ENCODE results near the gene SPINK4.
A peak's percentile ranks its signal among the peaks of the same experiment; 100 is the strongest.

The SPINK4 gene

GRCh38 chr9:33220681-33221567 lies 19.0 kb upstream of the SPINK4 start:
- TF ChIP-seq CTCF (IDR thresholded peaks at IDR 0.05; ENCODE audit: control extremely low read depth, extremely low read depth, low read depth, missing control alignments): no peak
- POLR2A ChIA-PET: no interaction called here
- no peak for DNase-seq (ENCODE audit: extremely low spot score)
- CTCF ChIA-PET: no interaction called here

GRCh38 chr9:33221568-33221884 lies 18.4 kb upstream of the SPINK4 start:
- DNase-seq (ENCODE audit: extremely low spot score): no peak
- no peak for TF ChIP-seq CTCF (IDR thresholded peaks at IDR 0.05; ENCODE audit: control extremely low read depth, extremely low read depth, low read depth, missing control alignments)
- CTCF ChIA-PET: no interaction called here
- POLR2A ChIA-PET: no interaction called here

GRCh38 chr9:33222031-33222430 lies 17.9 kb upstream of the SPINK4 start:
- CTCF ChIA-PET: no interaction called here
- no peak for DNase-seq (ENCODE audit: extremely low spot score)
- no peak for TF ChIP-seq CTCF (IDR thresholded peaks at IDR 0.05; ENCODE audit: control extremely low read depth, extremely low read depth, low read depth, missing control alignments)
- POLR2A ChIA-PET: no interaction called here

- TF ChIP-seq CTCF (IDR thresholded peaks at IDR 0.05; ENCODE audit: control extremely low read depth, extremely low read depth, low read depth, missing control alignments): peak; percentile 42
- ChIA-PET POLR2A (no interaction called here), CTCF (interaction anchor here (1.2 to 3.0 kb wide), 4 partner anchors 9 to 36 kb away, joined by 3 to 11 read pairs (median 4); no protein-coding TSS in a partner anchor)
- DNase-seq (ENCODE audit: extremely low spot score): no peak
These were observed 16.3 kb upstream of the SPINK4 start for GRCh38 chr9:33223696-33224095.

GRCh38 chr9:33225319-33226147 lies 14.4 kb upstream of the SPINK4 start:
- DNase-seq (ENCODE audit: extremely low spot score): peak; percentile 45
- TF ChIP-seq CTCF (IDR thresholded peaks at IDR 0.05; ENCODE audit: control extremely low read depth, extremely low read depth, low read depth, missing control alignments): peak; percentile 63
- POLR2A ChIA-PET: interaction anchor here (0.9 kb wide), 1 partner anchor 201 kb away, joined by 4 read pairs; the partner anchor contains the start of gene DNAJA1
- CTCF ChIA-PET: interaction anchor here (0.7 to 3.0 kb wide), 62 partner anchors 9 to 847 kb away, joined by 3 to 75 read pairs (median 6); partner anchors contain the start of genes B4GALT1, SMU1 and SPINK4

GRCh38 chr9:33227008-33227398 lies 13.0 kb upstream of the SPINK4 start:
- TF ChIP-seq CTCF (IDR thresholded peaks at IDR 0.05; ENCODE audit: control extremely low read depth, extremely low read depth, low read depth, missing control alignments): no peak
- POLR2A ChIA-PET: interaction anchor here (0.6 to 0.9 kb wide), 2 partner anchors 71 to 202 kb away, joined by 3 to 5 read pairs; partner anchors contain the start of gene DNAJA1
- CTCF ChIA-PET: interaction anchor here (0.8 to 3.0 kb wide), 38 partner anchors 10 to 189 kb away, joined by 3 to 75 read pairs (median 8); partner anchors contain the start of genes B4GALT1, SMU1 and SPINK4
- peak; percentile 36 for DNase-seq (ENCODE audit: extremely low spot score)

Measured in GM10248 (cell line).